HG03060 (cell line): ENCODE results near the gene AANAT.
"Not testable (repeated sequence)": the region's sequence is repeated elsewhere in the genome, so short reads cannot be mapped to it uniquely, and the experiment has no call there.

Experiments used
- ATAC-seq: cut with Tn5 transposase; IDR thresholded peaks from one replicate; pipeline ENCODE4 v1.9.1; 2021; ENCODE audit warnings: low read depth, moderate number of reproducible peaks; ENCODE audit not compliant: unreplicated experiment

AANAT gene

GRCh38 chr17:76501827-76502307 lies 34.5 kb downstream of the AANAT start:
- no peak for ATAC-seq

- ATAC-seq = no peak
Measured at GRCh38 chr17:76502341-76503211, 35.2 kb downstream of the AANAT start.

GRCh38 chr17:76504117-76504516 lies 36.7 kb downstream of the AANAT start:
- no peak for ATAC-seq

GRCh38 chr17:76506408-76507345 lies 39.3 kb downstream of the AANAT start:
- no peak for ATAC-seq

GRCh38 chr17:76508472-76509063 lies 41.2 kb downstream of the AANAT start:
- ATAC-seq = not testable (repeated sequence)

GRCh38 chr17:76510831-76511244 lies 43.4 kb downstream of the AANAT start:
- no peak for ATAC-seq

- no peak for ATAC-seq
Measured at GRCh38 chr17:76511668-76512365, 44.4 kb downstream of the AANAT start.

- ATAC-seq = no peak
Measured at GRCh38 chr17:76512366-76513305, 45.2 kb downstream of the AANAT start.

GRCh38 chr17:76513306-76513692 lies 45.9 kb downstream of the AANAT start:
- no peak for ATAC-seq

GRCh38 chr17:76514355-76514754 lies 47.0 kb downstream of the AANAT start:
- not testable (repeated sequence) for ATAC-seq

- no peak for ATAC-seq
Measured at GRCh38 chr17:76515274-76515949, 48.0 kb downstream of the AANAT start.

- no peak for ATAC-seq
Measured at GRCh38 chr17:76517638-76518038, 50.2 kb downstream of the AANAT start.

GRCh38 chr17:76519048-76519966 lies 51.9 kb downstream of the AANAT start:
- ATAC-seq = no peak
